Measurements from ENCODE around the gene C1orf94. TPM values are rescaled to one million over a fixed set of nuclear protein-coding genes. Genes with fewer than 3 reads are reported as not detected.

The C1orf94 gene
- total and polyA plus RNA-seq, 10 of the 15 experiments (the other 5 are each of a cell fraction or from before 2014, with no cell fraction given), result not detected

GRCh38 chr1:34153246-34153645, 23.5 kb upstream of the C1orf94 start:
- Histone ChIP-seq H4K20me1 (ENCODE audit: control insufficient read depth, insufficient read depth) (no peaks in the 10 kb centered on the region), H3K27me3 (replicated peaks in 1 of 2; ENCODE audit: control insufficient read depth in 2 of 2, insufficient read depth in 2 of 2, low read length in 1 of 2) (no peaks in the 10 kb centered on the region), H3K79me2 (ENCODE audit: control insufficient read depth, insufficient read depth, low read length) (no peaks in the 10 kb centered on the region), H3K36me3 (ENCODE audit: control insufficient read depth in 2 of 2, insufficient read depth in 2 of 2, low read length in 1 of 2) (no peaks in the 10 kb centered on the region), H3K9ac (ENCODE audit: control insufficient read depth, insufficient read depth, low read length) (no peak overlapping the region), H3K27ac (ENCODE audit: control insufficient read depth, insufficient read depth) (no peak overlapping the region), H2AFZ (ENCODE audit: control insufficient read depth, low read depth, low read length) (no peak overlapping the region), H3K9me3 (replicated peaks; ENCODE audit: control insufficient read depth, insufficient read depth, low read length) (no peaks in the 10 kb centered on the region), H3K4me1 (ENCODE audit: control insufficient read depth, insufficient read depth, low read length) (no peaks in the 10 kb centered on the region), H3K4me2 (ENCODE audit: control insufficient read depth, insufficient read depth) (no peak overlapping the region), H3K4me3 (no peak overlapping the region)
- FAIRE-seq (no peak), DNase-seq (ENCODE audit: low read depth, low spot score) (no peak), ATAC-seq (no peak)
- in situ Hi-C loops (cut with MboI), result no loop called here
- SMC1A ChIA-PET (ENCODE audit: uncharacterized antibody, unreplicated experiment), result no interaction called here
- TF ChIP-seq MTA2 (IDR thresholded peaks at IDR 0.05; ENCODE audit: low read depth), result no peak
- TF ChIP-seq YBX1 (IDR thresholded peaks at IDR 0.05), result no peak
- TF ChIP-seq MLLT1 (IDR thresholded peaks at IDR 0.05), result no peak
- no peak for TF ChIP-seq CHD2 (IDR thresholded peaks at IDR 0.05; ENCODE audit: borderline replicate concordance, low read depth, low read length)
- TF ChIP-seq MEF2B (IDR thresholded peaks at IDR 0.05; ENCODE audit: partially characterized antibody, poor library complexity, severe bottlenecking), result no peak
- TF ChIP-seq HSF1 (IDR thresholded peaks at IDR 0.05; ENCODE audit: low read depth, low read length), result no peak
- no peak for TF ChIP-seq TBL1XR1 (IDR thresholded peaks at IDR 0.05; ENCODE audit: low read depth, low read length)
- POLR2A ChIA-PET, result no interaction called here
- WGBS (ENCODE audit: insufficient coverage, insufficient replicate concordance, low lambda C conversion rate, missing lambda C conversion rate), result 54% methylated on average over 4 of the region's 4 CpGs
- intact Hi-C loops (cut with micrococcal nuclease; ENCODE audit: unreplicated experiment), result no loop called here
- BruUV-seq (replicated peaks), result no TSS peak
- RAD21 ChIA-PET (ENCODE audit: unreplicated experiment), result no interaction called here
- CTCF ChIA-PET, result interaction anchor here (1.6 kb wide), 1 partner anchor 29 kb away, joined by 4 read pairs; no protein-coding TSS in a partner anchor

All from GM12878 (cell line).